GM21447 (cell line): ENCODE data around the gene TFG.

Source experiments
- ATAC-seq: cut with Tn5 transposase; IDR thresholded peaks from one replicate; pipeline ENCODE4 v1.9.1; 2021; ENCODE audit not compliant: unreplicated experiment

Gene TFG

DNA sequence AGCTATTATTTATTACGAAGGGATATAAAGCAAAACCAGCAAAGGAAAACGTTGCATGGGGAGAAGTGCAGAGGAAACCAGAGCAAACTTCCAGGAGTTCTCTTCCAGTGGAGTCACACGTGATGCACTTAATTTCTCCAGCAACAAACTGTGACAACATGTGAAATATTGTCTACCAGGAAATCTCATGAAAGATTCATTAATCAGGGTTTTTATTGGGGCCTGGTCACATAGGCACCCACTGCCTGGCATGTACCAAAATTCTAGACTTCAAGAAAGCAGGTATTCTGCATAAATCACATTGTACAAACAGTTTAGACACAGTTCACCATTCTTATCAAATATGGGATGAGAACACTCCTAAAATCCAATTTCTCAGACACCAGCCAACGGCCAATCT lies 5.4 kb upstream of the TFG start:
- no peak for ATAC-seq

DNA sequence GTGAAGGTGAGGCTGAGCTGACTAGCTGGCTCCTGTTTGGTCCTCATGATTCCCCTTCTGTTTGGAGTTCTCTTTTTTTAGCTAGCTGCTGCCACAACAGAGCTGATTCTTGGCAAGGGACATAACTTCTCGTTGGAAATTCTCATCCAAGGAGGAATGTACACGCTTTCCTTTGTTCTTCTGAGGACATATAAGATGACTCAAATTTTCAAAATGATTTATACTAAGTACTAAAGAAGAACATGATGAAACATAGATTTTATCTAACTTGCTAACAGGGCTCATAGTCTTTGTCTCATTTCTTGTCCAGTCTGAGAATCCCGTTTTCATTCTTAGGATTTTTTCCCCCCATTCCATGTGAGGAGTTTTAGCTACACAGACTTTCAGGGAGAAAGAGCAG lies 2.9 kb upstream of the TFG start:
- no peak for ATAC-seq

DNA sequence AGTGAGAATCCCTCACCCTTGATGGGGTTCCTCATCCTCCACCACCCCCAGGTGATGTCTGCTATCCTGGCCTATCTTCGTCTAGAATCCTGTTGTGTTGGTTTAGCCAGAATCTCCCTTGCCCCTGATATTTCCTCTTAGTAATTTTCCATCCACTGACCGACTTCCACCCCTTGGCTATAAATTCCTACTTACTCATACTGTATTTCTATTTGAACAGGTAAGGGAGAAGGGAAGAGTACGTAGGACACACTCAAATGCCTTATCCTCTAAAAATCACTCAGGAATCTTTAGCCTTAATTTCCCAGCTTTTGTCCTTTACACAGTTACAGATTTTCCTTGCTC lies 678 bp upstream of the TFG start:
- ATAC-seq, result no peak

DNA sequence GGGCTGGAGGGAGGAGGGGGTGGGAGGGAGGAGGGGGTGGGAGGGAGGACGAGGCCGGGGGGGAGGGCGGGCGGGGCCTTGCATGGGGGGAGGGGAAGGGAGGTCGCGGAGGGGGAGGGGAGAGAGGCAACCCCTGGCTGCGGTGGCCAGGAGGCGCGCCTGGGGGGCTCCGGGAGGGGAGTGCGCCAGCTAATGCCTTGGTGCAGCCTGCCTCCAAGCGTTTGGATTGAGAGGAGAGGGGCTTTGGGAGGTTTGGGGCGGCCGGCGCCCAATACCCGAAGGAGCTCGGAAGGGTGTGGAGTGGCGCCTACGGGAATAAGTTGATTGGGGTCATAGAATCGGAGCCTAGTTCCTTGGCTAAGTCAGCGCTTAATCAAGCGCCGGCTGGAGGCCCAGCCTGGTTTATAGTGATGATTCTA lies 557 bp downstream of the TFG start:
- no peak for ATAC-seq

DNA sequence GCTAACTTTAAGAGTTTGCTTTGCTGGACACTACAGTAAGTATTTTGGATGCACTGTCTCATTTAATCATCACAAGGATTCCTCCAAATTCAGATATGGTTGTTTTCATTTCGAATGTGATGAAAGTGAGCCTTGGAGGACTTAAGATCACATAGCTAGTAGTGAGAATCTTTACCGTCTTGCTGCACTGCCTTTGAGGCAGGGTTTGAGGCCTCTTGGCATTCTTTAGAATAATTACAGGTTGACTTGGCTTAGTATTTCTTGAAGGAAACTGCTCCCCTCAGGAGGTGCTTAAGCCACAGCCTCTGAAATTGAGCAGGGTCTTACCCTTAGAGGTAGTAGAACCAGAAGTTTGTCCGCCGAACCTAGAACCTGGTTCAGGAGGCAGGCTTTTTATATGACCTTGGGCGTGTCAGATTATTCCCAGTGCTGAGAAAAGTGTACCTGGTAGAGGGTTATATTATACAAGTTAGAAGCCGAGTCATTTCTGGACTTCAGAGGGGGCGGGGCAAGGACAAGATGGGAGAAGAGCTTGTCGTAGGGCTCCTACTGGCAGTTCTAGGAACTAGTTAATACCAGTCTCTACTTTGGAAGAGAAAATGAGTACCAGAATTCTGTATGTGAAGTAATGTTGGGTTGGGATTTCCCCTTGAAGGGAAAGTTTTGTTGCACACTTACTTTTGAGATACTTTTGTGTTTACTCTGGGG lies 1.1 kb downstream of the TFG start:
- ATAC-seq, result peak; percentile 39

DNA sequence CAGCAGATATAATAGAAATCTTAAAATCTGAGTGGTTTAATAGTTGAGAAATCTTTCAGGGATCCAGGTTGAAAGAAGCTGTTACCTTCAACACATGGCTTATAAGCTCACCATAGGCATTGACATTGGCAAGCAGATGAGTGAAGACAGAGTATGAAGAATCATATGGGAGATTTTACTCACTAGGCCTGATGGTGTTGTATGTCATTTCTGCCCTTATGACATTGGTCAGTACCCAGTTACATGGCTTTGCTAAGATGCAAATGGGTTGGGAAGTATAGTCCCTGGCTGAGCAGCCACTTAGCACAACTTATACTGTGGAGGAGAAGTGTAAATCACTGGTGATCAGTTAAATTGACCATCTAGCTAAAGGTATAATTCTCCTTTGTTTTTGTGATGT lies 5.9 kb downstream of the TFG start:
- no peak for ATAC-seq

DNA sequence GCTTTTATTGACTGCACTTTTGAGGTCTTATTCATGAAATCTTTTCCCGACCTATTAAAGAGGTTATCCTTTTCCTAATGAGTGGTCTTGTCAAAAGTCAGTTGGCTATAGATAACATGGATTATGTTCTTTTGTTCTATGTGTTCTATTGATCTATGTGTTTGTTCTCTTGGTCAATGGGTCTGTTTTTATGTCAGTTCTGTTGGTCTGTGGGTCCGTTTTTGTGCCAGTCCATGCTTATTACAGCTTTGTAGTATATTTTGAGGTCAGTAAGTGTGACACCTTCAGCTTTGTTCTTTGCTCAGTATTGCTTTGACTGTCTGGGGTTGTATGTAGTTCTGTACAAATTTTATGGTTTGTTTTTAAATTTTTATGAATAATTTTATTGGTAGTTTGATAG lies 7.8 kb downstream of the TFG start:
- no peak for ATAC-seq

DNA sequence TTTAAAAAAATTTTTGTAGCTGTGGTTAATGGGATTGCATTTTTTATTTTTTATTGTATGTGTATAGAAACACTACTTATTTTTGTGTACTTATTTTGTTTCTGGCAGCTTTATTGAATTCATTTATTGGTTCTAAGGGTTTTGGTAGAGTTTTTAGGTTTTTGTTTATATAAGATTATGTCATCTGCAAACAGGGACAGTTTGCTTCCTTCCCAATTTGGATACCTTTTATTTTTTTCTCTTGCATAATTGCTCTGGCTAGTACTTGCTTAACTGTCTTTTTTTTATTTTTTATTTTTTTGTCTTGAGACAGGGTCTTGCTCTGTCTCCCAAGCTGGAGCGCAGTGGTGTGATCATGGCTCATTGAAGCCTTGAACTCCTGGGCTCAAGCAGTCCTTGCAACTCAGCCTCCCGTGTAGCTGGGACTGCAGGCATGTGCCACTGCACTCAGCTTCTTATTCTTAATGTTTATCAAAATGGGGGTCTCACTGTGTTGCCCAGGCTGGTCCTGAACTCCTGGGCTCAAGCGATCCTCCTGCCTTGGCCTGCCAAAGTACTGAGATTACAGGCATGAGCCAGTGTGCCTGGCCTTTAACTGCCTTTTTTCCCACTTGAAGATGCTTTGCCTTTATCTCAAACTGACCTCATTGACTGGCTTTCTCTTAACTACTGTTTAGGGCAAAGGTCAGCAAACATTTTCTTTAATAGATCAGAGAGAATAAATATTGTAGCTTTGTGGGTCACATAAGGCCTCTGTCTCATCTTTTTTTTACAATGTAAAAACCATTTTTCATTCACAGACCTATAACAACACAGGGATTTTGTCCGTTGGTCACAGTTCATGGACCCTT lies 8.6 kb downstream of the TFG start:
- ATAC-seq, result no peak

DNA sequence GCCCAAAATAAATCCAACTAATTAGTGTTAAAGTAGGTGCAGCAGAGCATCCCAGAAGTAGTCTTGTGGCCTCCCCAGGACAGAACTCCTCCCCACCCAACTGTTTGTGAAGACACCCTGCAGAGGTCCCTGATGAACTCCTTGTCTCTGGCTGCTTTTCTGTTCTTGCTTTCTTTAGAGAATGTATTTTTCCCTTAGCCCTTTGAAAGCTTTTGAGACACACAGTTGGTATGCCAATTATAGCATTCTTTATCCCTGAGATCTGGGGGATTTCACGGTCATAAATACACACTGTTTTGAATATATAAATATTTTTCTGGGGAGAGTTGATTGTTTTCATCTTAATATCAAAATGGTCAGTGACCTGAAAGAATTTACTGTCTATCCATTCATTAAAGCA lies 9.8 kb downstream of the TFG start:
- no peak for ATAC-seq

DNA sequence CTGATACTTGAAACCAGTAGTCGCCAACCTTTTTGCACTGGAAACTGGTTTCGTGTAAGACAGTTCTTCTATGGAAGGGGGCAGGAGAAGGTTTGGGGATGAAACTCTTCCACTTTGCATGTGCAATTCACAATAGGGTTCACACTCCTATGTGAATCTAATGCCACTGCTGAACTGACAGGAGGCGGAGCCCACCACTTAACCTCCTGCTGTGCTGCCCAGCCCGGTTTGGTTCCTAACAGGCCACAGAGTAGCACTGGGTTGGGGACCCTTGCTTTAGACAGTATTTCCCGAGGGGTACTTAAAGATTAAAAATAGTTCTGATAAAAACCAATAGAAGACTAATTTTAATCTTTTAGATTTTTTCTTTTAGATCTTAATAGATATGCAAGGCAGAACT lies 11.1 kb downstream of the TFG start:
- ATAC-seq, result no peak

DNA sequence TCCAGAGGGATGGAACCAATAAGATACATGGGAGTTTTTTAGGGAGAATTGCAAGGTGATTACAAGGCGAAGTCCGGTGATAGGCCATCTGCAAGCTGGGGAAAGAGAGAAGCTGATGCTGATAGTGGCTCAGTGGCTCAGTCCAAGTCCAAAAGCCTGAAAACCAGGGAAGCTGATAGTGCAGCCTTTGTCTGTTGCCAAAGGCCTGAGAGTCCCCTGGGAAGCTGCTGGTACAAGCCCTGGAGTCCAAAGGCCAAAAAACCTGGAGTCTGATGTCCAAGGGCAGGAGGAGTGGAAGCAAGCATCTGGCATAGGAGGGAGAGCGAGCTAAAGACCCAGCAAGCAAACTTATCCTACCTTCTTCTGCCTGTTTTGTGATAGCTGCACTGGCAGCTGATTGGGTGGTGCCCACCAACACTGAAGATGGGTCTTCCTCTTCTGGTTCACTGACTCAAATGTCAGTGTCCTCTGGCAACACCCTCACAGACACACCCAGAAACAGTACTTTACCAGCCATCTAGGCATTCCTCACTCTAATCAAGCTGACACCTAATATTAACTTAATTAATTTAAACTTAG lies 16.7 kb downstream of the TFG start:
- ATAC-seq, result no peak

DNA sequence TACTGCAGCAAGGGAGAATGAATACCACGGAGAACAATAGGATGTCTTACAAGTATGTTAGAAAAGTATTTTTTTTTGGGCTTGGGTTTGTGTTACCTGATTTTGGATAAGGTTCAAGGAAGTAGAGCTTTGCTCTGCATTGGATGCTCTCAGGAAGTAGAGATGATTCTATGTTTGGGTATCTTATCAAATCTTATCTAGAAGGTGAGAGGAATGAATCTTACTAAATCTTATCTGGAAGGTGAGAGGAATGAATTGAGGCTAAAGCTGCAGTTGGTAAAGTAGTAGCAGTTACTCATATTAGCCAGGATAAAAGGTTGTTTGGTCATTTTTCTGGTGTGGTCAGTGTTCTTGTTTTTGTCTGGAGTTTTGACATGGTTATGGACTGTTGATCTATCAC lies 17.4 kb downstream of the TFG start:
- ATAC-seq, result no peak

DNA sequence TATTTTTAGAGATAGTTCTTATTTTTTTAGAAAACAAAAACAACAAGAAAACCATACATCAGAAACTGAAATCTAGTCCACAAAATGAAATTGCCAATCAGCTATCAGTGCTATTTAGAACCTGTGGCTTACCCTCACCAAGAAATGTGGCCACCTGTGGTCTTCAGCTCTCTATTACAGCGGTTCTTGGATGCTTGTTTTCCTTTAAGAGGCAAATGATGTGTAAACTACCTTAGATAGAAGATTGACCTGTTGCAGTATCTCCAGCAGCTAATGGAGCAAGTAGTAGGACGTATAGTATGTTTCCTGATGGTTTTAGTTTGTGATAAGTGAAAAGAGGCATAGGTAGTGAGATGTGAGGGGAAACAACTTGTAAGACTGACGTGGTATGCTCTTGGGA lies 21.2 kb downstream of the TFG start:
- peak; percentile 47 for ATAC-seq

DNA sequence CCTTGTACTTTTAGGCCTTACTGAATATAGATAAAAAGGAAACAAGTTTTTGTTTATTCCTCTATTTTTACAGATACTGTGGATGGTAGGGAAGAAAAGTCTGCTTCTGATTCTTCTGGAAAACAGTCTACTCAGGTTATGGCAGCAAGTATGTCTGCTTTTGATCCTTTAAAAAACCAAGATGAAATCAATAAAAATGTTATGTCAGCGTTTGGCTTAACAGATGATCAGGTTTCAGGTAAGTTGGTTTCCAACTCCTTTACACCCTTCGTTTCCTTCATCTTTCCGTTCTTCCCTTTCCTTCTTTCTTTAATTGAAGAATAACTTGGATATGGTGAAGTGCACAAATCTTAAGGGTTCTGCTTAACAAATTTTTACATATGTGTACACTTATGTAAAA lies 23.1 kb downstream of the TFG start:
- ATAC-seq, result no peak

DNA sequence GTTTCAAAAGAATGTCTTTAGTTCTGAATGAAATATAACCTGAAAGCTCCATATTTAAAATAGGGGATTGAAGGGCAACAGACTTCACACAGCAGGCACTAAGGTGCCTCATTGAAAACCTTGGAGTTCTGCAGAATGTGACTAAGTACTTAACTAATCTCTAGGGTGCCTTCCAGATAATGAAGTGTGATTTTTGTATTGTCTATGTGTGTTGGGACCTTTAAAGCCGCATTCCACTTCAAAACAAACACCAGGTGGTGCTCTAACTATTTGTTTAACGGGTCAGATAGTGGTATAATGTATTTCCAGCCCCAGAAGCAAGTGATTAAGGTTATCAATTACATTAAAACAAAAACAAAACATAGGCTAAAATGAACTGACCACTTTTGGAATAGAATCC lies 28.0 kb downstream of the TFG start:
- ATAC-seq, result no peak

DNA sequence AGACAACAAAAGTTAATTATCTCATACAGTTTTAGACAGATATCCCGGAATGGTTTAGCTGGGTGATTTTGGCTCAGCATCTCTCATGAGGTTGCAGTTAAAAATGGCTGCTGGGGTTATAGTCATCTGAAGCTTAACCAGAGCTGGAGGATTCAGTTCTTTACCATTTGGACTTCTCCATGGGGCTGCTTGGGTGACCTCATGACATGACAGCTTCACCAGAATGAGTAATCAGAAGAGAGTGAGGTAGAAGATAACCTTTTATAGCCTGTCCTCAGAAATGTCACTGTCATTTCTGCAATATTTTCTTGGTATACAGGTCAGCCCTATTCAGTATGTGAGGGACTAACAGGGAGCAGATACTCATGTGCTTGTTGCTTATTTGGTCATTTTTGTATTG lies 30.9 kb downstream of the TFG start:
- no peak for ATAC-seq

DNA sequence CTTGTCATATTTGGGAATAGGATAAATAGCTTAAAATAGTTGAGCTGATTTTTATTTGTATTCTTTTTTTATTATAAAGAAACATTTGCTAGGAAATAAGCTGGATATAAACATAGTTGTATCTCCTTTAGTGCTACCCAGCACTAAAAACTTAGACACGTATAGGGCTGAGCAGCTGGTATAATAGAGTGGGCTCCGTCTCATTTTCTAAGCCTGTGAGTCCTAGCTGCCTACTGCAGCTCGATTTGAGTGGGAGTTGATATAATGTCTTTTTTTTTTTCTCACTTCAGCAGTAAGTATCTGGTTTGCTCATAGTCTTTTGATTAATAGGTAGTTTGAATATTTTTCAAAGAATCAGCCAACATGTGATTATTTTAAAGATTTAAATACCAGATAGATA lies 34.2 kb downstream of the TFG start:
- no peak for ATAC-seq

DNA sequence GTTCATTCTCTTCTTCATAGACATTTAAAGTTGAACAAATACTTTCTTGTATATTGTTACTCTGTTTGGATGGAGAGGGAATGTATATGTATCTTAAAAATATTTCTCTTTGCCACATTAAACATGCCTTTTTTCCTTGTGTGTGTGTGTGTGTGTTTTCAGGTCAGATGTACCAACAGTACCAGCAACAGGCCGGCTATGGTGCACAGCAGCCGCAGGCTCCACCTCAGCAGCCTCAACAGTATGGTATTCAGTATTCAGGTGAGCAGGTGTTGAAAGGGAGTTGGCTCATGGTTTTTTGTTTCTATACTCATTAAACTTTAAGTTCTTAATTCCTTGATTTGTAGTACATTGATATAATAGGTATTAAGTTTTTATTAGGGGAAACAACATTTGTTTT lies 35.4 kb downstream of the TFG start:
- ATAC-seq, result no peak

DNA sequence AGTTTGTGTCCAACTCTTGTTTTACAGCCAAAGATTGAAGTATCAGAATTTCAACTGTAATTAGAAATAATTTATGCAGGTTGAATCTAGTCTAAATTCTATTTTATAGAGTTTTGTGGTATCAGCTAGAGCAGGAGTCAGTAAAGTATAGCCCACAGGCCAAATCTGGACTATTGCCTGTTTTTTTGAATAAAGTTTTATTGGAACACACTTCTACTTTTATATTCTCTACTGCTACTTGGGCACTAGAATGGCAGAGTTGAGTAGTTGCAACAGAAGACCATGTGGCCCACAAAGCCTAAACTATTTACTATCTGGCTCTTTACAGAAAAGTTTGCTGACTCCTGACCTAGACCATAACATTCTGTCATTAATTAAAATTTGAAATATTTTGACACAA lies 36.3 kb downstream of the TFG start:
- no peak for ATAC-seq

DNA sequence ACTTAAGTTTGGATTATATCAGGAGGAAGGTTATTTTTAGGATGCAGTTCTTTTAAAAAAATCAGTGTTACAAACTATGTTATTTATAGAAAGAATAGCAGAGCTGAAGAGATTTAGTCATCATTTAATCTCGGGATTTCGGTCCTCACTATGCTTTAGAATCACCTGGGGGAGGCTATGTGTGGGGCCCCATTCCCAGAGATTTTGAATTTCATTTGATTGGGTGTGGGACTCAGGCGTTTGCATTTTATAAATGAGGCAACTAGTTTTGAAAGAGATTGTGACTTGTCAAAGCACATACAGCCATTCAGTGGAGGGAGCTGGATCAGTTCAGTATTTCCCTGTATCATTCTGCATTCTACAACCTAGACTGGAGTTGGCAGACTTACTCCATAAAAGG lies 36.8 kb downstream of the TFG start:
- ATAC-seq, result no peak

DNA sequence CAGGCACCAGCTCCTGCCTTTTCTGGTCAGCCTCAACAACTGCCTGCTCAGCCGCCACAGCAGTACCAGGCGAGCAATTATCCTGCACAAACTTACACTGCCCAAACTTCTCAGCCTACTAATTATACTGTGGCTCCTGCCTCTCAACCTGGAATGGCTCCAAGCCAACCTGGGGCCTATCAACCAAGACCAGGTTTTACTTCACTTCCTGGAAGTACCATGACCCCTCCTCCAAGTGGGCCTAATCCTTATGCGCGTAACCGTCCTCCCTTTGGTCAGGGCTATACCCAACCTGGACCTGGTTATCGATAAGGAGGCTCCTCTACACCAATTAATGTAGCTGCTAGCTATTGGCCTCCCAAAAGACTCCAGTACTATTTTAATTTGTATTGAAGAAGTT lies 38.9 kb downstream of the TFG start:
- no peak for ATAC-seq

DNA sequence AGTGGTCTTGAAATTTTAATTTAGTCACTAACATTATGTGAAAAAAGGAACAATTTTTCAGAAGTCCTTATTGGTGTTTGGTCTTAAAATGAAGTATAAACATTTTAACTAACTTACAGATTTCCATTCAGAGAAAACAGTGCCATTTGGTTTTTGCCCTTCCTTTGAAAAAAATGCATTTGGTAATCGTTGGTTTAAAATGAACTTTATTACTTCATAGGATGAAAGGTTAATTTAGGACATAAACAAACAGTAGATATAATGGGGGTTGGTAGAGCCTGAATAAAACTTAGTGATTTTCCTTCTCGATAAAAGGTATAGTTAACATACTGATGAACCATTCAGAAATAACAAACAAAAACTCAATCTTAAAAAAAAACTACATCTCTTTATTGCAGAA lies 39.7 kb downstream of the TFG start:
- no peak for ATAC-seq
